GM18858 (cell line): ENCODE measurements around the gene BTC.
"Not testable (repeated sequence)": the region's sequence is repeated elsewhere in the genome, so short reads cannot be mapped to it uniquely, and the experiment has no call there.

Experiments
- ATAC-seq: cut with Tn5 transposase; IDR thresholded peaks from one replicate; pipeline ENCODE4 v1.9.1; 2021; ENCODE audit not compliant: unreplicated experiment

Gene BTC

DNA sequence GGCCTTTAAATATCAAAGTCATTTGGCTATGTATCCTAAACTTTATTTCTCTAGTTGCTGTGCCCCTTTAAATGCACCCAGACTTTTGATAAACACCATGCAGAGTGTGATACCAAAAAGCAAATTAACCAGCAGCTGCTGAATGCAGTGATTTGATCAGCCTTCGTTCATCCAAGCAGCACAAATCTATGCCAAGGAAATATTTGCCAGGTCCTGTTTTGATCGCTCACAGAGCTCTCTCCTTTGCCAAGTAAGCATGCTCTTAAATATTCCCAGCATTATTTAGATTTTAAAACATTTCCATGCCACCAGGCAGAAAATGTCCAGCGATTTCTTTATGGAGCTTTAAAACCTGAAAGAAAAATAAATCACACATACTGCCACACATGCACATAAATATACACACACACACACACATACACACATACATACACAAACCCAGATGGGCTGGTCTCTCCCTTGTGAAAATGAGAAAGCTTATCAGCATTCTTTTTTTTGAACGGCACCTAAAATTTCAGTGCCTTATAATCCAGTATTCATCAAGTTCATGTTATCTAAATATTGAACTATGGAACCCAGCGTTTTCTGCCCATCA, 35.7 kb downstream of the BTC start:
- no peak for ATAC-seq

GRCh38 chr4:74757136-74757535, 37.2 kb downstream of the BTC start:
- no peak for ATAC-seq

- ATAC-seq = no peak
These were observed 38.8 kb downstream of the BTC start for GRCh38 chr4:74755486-74755885.

GRCh38 chr4:74754218-74754617, 40.1 kb downstream of the BTC start:
- peak; percentile 93 for ATAC-seq

DNA sequence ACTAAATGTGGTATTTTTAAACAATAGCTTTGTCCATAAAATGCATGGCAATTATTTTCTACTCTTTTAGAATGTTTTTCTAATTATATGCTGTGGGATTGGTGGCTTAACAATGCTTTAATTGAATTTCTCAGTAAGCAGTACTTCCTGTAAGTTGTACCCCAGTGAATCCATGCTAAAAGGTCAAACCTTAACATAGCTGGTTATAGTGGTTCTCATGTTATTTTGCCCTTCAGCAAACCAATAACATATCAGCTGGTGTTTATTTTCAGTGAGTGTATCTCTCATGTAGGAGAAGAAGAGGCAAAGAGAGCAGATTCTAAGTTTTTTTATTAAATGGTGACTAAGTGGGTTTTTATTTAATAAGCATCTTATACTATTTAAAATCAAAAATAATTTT, 41.5 kb downstream of the BTC start:
- ATAC-seq = no peak

GRCh38 chr4:74751856-74752255, 42.5 kb downstream of the BTC start:
- no peak for ATAC-seq

- ATAC-seq = no peak
These were observed 43.1 kb downstream of the BTC start for GRCh38 chr4:74751247-74751646.

DNA sequence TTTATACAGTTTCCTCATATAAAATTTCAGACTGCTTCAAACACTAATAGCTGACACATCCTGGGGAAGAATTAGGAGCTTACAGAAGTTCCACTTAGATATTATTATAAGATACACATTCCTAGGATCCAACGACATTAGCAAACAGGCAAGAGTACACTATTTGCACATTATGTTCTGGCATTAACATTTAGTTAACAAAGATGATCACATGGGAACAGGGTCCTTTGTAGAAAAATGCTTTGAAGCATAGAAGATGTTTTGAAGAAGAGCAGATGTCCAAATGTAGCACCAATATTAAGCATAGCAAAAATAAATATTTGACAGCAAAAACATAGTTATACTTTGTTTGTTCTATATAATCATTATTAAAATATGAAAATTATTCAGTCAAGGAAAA, 52.1 kb downstream of the BTC start:
- no peak for ATAC-seq

GRCh38 chr4:74738464-74739143, 55.7 kb downstream of the BTC start:
- no peak for ATAC-seq

DNA sequence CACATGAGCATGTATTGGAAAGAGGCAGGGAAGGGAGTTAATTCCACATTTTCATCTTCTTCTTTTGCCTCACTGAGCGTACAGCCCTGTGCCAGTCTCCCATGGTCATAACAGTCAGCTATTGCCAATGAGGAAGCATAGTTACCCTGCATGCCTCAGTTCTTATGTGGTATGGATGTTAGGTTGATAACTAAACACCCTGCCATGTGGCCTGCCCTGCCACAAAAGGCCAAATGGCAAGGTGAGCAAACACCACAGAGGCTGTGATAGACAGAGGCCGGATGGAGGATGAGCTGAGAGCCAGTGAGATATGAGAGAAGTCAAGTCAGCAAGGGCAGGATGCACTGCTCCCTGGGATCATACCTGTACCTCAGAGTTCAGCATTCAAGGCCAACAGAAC, 59.3 kb downstream of the BTC start:
- no peak for ATAC-seq

DNA sequence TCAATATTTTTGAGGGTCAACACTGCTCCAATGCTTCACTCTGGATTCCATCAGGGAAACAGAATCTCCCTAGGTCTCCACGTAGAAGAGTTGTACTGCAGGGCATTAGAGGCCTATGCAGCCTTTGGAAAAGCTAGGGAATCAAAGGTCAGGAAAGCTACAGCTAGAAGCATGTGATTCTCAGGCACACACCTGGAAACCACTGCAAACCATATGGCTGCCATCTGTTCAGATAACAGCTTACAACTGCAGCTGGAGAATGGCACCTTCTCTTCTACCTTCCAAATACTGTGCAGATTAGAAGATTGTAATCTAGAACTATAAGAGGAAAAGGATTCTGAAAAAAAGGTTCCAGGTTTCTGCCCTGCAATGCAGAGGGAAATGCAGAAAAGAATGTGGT, 60.6 kb downstream of the BTC start:
- ATAC-seq = no peak

- no peak for ATAC-seq
These were observed 69.3 kb downstream of the BTC start for GRCh38 chr4:74724979-74725378.

DNA sequence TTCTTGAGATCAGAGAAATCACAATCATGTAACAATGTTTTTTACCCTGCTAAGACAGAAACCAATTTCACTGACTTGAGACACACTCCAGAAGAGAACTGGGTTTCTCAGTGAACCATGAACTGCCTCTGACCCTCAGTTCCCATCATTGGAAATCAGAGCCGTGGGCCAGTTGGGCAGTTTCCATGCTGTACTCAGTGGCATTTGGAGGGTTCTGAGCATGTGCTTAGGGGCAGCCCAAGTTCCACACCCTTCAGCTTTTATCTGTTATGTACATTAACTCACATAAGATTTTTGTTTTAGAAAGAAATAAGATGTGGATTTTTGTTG, 77.9 kb downstream of the BTC start:
- ATAC-seq = no peak

GRCh38 chr4:74715706-74716435, 78.5 kb downstream of the BTC start:
- no peak for ATAC-seq

- no peak for ATAC-seq
These were observed 79.7 kb downstream of the BTC start for GRCh38 chr4:74714611-74715130.

GRCh38 chr4:74708135-74708534, 86.2 kb downstream of the BTC start:
- ATAC-seq = not testable (repeated sequence)
